Measurements from ENCODE around the gene ECE1.
"Not testable (repeated sequence)": the region's sequence is repeated elsewhere in the genome, so short reads cannot be mapped to it uniquely, and the experiment has no call there.

ECE1 gene

DNA sequence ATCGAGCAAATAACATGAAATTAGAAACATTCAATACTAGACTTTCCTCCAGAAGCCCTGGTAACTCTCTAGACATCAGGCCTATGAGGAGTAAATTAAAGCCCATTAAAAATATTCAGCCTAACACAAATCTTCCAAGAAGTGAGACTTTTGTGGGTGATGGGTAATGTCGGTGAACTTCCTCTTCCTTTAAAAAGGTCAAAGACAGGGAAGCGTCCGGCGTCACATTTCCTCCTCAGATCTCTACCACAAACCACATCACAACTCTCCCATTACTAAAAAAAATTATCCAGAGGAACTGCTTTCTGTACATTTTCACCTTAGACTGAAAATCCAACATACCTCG, 115.0 kb downstream of the ECE1 start:
- DNase-seq: peak; percentile 67

DNA sequence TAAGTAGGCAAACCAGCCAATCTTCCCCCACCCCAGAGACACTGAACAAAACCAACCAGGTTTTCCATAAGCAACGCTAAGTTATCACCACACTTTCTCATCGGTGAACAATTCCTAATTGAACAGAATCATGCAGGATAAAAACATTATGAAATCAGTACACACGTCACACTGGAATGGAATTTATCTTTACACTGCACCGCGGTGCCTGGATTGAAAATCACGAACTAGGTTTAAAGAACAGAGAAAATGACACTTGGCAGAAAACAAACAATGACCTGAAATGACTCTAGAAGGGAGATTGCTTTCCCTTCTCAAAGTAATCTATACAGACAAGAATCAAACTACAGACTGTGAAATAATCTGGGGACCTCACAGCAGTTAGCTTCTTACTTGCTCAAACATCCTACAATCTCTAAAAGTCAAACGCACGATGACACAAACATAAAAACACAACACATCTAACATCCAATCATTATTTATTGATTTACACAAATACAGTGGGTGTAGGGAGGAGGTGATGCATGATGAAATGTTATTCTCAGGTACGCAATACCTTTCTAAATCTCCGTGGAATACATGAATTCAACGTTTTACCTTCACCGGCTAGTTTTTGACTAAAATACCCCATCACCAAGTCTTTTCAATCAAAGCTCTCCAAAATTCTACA, 115.5 kb downstream of the ECE1 start:
- DNase-seq: no peak

- no peak for DNase-seq
Observed at GRCh38 chr1:21174230-21174629, 116.0 kb downstream of the ECE1 start.

GRCh38 chr1:21173096-21173495, 117.2 kb downstream of the ECE1 start:
- DNase-seq: not testable (repeated sequence)

GRCh38 chr1:21170837-21171236, 119.4 kb downstream of the ECE1 start:
- not testable (repeated sequence) for DNase-seq

DNA sequence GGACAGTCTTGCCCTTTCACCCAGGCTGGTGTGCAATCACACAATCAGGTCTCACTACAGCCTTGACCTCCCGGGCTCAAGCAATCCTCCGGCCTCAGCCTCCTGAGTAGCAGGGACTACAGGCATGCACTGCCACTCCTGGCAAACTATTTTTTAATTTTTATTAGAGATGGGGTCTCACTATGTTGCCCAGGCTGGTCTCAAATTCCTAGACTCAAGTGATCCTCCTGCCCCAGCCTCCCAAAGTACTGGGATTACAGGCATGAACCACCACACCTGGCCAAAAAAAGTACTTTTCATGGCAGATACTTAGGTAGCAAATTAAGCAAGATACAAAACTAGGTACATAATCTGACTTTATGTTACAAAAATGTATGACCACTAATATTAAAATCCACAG, 121.8 kb downstream of the ECE1 start:
- DNase-seq: no peak

Data from DMS79 treated with DMSO at 0.1 percent for 48 hours (cell line).